C4-2B (cell line): Measurements from ENCODE around the gene REELD1.

Experiments used
- ZFX ChIP-seq: fragments of 450-650 bp; IDR thresholded peaks from 2 replicates; pipeline ENCODE4 v1.6.1; 2017
- TF ChIP-seq, protein P1 (sequence below): fragments of 450-650 bp; conservative IDR thresholded peaks from 2 replicates; pipeline ENCODE4 v1.5.1; 2017; ENCODE audit warnings: mild to moderate bottlenecking

- TF ChIP-seq, protein P1, sequence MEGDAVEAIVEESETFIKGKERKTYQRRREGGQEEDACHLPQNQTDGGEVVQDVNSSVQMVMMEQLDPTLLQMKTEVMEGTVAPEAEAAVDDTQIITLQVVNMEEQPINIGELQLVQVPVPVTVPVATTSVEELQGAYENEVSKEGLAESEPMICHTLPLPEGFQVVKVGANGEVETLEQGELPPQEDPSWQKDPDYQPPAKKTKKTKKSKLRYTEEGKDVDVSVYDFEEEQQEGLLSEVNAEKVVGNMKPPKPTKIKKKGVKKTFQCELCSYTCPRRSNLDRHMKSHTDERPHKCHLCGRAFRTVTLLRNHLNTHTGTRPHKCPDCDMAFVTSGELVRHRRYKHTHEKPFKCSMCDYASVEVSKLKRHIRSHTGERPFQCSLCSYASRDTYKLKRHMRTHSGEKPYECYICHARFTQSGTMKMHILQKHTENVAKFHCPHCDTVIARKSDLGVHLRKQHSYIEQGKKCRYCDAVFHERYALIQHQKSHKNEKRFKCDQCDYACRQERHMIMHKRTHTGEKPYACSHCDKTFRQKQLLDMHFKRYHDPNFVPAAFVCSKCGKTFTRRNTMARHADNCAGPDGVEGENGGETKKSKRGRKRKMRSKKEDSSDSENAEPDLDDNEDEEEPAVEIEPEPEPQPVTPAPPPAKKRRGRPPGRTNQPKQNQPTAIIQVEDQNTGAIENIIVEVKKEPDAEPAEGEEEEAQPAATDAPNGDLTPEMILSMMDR = no peak
- no peak for TF ChIP-seq ZFX
Measured at GRCh38 chr4:146273204-146273901, 59.0 kb downstream of the REELD1 start.
